AG09319 (cell line): ENCODE results near the gene ITSN1.

Experiments used
- DNase-seq: peaks from one replicate; pipeline ENCODE4 v3.0.0-alpha.2; 2010; ENCODE audit warnings: low read depth; ENCODE audit errors: extremely low read depth
- CTCF ChIP-seq: IDR thresholded peaks from 2 replicates; pipeline ENCODE4 v1.5.1; 2011; ENCODE audit warnings: low read depth, mild to moderate bottlenecking, inconsistent platforms, low read length, moderate library complexity

The ITSN1 gene

DNA sequence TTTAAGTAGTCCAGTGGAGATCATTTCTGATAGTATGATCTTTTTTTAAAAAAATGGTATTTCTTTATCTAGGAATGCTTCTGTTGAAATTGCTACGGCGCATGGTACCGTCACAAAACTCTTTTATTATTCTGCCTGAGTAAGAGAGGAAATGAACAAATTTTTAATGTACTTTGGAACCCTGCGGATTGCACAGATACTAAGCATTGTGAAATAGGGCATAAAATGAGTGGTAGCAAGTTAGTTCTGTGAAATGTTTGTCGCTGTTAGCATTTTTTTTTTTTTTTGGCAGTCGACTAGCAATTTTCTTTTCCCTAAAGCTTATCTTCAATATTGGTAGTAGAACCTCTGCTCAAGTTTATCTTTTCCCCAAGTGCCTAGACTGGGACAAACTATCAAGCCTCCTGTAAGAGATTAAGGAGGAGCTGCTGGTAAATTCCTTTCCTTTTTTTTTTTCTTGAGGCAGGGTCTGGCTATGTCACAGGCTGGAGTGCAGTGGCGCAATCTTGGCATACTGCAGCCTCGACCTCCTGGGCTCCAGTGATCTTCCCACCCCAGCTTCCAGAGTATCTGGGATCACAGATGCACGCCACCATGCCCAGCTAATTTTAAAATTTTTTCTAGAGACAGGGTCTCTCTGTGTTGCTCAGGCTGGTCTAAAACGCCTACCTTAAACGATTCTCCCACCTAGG is 2.2 kb downstream of the ITSN1 start:
- no peak for DNase-seq

GRCh38 chr21:33645730-33646129 is 3.4 kb downstream of the ITSN1 start:
- DNase-seq, result no peak
- TF ChIP-seq CTCF, result no peak

More for the DNA sequence above, 2.2 kb downstream of the ITSN1 start:
- no peak for TF ChIP-seq CTCF

- DNase-seq, result no peak
These were observed 5.3 kb downstream of the ITSN1 start for GRCh38 chr21:33647587-33647986.

GRCh38 chr21:33648555-33648954 is 6.3 kb downstream of the ITSN1 start:
- no peak for TF ChIP-seq CTCF
- no peak for DNase-seq

More at GRCh38 chr21:33647587-33647986, 5.3 kb downstream of the ITSN1 start:
- no peak for TF ChIP-seq CTCF

DNA sequence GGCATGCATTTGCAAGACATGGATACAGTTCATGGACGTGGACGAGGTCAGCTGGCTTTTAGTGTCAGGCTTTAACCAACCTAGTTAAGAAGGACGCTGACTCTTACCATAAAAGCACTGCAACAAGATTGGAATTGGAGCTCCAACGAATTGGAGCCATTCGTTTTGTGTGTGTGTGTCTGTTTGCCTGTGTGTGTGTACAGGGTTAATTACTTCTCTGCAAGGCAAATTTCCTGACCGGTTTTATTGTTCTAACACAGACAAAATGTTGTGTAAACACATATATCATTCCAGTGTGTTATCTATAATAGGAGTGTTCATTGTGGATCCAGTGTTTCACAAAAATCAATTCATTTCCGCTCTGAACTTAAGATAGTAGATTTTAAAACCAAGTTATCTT is 7.9 kb downstream of the ITSN1 start:
- TF ChIP-seq CTCF, result no peak
- no peak for DNase-seq

- TF ChIP-seq CTCF, result no peak
- no peak for DNase-seq
These were observed 8.7 kb downstream of the ITSN1 start for GRCh38 chr21:33650929-33651509.

- DNase-seq, result no peak
- no peak for TF ChIP-seq CTCF
These were observed 9.8 kb downstream of the ITSN1 start for GRCh38 chr21:33651965-33652680.
